Measurements from ENCODE around the gene TM9SF1.

TM9SF1 gene

DNA sequence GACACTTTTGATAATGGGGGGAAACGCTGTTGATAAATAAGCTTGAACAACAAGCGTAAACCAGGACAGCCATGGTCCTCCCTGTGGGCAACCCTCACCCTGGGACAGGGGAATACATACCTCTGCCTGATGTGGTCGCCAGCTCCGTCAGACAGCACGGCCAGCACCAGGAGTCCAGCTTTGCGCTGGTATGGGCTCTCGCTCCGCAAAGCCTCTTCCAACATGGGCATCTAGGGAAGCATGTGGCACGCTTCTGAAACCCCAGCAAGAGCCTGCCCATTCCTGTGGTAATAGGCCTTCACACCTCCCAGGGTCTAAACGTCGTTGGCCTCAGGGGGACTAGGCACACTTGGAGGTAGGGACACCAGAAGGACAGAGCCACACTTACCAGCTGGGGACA is 9.5 kb downstream of the TM9SF1 start:
- no peak overlapping the region for H3K4me3 ChIP-seq (replicated peaks; ENCODE audit: low read depth, low read length)
- DNase-seq (ENCODE audit: low read depth): no peak
- TF ChIP-seq, protein P1, sequence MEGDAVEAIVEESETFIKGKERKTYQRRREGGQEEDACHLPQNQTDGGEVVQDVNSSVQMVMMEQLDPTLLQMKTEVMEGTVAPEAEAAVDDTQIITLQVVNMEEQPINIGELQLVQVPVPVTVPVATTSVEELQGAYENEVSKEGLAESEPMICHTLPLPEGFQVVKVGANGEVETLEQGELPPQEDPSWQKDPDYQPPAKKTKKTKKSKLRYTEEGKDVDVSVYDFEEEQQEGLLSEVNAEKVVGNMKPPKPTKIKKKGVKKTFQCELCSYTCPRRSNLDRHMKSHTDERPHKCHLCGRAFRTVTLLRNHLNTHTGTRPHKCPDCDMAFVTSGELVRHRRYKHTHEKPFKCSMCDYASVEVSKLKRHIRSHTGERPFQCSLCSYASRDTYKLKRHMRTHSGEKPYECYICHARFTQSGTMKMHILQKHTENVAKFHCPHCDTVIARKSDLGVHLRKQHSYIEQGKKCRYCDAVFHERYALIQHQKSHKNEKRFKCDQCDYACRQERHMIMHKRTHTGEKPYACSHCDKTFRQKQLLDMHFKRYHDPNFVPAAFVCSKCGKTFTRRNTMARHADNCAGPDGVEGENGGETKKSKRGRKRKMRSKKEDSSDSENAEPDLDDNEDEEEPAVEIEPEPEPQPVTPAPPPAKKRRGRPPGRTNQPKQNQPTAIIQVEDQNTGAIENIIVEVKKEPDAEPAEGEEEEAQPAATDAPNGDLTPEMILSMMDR (IDR thresholded peaks at IDR 0.05; ENCODE audit: low read length, missing control alignments): no peak

DNA sequence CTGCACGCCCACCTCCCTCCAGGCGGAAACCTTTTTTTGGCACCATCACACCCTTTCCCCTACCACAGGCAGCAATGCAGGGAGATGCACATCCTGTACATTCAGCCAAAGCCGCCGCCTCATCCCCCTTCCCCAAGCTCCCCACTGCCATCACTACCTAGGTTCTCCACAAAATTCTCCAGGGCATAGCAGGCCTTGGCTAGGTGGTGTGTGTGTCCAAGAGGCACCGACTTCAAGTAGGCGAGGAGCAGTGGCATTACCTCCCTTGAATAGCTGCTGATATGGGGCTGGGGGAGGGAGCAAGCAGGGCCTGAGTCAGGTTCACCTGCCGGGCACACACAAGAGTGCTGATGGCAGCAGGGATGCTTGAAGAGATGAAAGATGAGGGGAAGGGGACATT is 10.2 kb downstream of the TM9SF1 start:
- H3K4me3 ChIP-seq (replicated peaks; ENCODE audit: low read depth, low read length): no peak overlapping the region
- TF ChIP-seq, protein P1 (IDR thresholded peaks at IDR 0.05; ENCODE audit: low read length, missing control alignments): no peak
- no peak for DNase-seq (ENCODE audit: low read depth)

DNA sequence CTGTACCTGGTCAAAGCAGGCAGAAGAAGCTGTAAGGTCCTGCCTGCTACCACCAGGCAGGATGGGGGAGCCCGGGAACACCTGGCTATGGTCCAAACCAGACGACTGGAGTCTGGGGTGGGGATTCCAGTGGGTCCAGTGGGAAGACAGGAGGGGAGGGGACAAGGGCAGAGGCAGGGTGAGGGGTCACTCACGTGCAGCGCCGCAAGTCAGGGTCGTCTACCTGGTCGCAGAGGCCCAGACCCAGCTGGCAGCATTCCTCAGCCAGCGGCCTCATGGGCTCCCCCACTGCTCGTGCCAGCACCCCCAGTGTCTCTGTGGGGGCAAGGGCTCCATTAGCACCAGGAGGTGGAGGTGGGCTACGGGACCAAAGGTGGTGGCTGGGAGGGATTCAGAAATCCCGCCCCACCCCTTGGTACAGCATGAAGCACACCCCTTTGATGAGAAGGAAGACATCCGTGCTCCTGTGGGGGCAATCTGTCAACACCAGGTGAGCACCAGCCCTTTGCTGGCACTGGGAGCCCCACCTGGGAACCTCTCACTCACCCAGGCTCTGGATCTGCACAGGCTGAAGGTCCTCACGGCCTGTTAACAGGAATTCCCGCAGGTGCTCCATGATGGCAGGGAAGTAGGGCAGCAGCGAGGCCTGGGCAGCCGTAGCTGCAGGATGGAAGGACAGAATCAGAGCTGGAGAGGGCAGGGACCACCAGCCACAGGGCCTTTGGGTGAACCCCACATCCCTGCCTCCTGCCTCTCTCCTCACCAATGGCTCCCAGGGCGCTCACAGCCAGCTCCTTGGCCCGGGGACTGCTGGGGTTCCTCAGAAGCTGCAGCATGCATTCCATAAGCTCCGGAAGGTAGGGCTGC is 10.9 kb downstream of the TM9SF1 start:
- H3K4me3 ChIP-seq (replicated peaks; ENCODE audit: low read depth, low read length): no peak overlapping the region
- no peak for DNase-seq (ENCODE audit: low read depth)
- TF ChIP-seq, protein P1 (IDR thresholded peaks at IDR 0.05; ENCODE audit: low read length, missing control alignments): no peak

DNA sequence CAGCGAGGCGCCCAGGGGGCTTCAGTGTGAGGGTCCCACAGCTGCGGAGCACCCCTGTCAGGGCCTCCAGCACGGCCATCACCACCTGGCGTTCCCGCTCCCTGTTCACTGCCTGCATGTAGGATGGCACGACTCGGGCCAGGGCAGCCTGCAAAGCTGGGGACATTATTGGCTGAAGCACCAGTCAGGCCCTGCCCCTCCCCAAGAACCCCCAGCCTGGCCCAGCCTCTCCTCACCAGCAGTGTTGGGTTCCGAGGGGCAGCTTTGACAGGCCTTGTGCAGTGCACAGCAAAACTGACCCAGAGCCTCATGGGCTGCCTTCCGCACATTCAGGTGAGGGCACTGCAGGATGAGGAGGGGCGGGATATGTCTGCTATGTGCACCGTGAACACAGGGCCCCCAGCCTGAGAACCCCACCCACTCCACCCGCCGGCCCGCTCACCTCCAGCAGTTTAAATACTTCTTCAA is 12.2 kb downstream of the TM9SF1 start:
- DNase-seq (ENCODE audit: low read depth): no peak
- TF ChIP-seq, protein P1 (IDR thresholded peaks at IDR 0.05; ENCODE audit: low read length, missing control alignments): no peak
- no peak overlapping the region for H3K4me3 ChIP-seq (replicated peaks; ENCODE audit: low read depth, low read length)

DNA sequence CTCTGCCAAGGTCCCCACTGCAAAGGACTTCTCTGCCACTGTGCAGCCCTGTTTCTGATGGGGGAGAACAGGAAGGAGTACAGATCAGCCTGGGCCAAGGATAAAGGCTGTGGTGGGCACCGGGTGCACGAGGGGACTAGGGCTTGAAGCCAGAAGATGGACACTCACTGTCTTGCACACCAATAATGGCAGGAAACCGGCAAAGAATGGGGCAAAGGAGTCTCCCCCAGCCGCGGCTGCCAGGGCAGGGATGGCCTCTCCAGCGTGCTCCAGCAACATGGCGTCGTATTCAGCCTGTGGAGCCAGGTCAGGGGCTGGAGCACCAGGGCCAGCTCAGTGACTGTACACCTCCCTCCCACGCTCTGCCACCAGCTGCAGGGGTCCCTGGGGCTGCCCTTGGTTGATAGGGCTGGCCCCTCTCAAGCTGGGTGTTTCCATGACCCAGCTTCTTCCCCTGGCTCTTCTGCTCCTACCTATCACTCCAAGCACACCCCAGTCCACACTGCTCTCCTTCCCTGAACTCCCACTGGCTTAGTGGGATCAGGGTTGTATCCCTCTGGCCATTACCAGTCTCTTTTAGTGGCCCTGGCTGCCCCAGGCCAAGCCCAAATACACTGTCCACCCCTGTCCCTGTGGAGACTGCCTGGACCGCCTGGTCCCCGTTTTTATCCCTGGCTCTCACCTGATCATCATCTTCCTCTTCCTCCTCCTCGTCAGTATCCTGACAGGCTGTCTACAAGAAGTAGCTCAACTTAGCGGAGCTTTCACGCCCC is 12.9 kb downstream of the TM9SF1 start:
- TF ChIP-seq, protein P1 (IDR thresholded peaks at IDR 0.05; ENCODE audit: low read length, missing control alignments): no peak
- DNase-seq (ENCODE audit: low read depth): no peak
- H3K4me3 ChIP-seq (replicated peaks; ENCODE audit: low read depth, low read length): no peak overlapping the region

DNA sequence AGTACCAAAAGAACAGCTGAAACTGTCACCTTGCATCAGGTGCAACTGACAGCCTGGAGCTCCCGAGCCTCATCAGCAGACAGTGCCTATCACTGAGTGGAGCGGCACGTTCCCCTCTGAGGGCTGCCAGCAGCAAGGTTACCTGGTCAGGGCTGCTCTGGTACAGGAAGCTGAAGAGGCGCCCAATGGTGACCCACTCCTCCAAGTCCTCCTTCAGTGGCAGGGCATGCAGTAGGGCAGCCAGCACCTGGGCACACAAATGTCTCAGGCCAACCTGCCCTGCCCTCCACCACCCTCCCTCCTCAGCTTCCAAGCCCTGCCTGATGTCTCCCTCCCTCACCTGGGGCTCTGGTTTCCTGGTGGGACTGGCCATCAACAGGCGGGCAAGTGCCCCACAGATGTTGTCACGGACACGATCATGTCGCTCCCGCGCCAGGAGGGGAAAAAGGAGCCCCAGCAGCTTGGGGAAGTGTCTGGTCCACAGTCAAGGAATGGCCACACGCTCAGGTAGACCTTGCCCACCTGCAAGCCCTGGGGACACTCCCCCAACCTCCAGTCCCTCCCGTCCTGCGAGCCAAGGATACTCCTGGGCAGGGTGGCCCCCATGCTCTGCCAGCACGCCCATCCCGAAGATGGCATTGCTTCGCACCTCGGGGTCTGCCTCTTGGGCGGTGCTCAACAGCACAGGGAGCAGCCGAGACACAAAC is 13.7 kb downstream of the TM9SF1 start:
- no peak for DNase-seq (ENCODE audit: low read depth)
- TF ChIP-seq, protein P1 (IDR thresholded peaks at IDR 0.05; ENCODE audit: low read length, missing control alignments): no peak
- H3K4me3 ChIP-seq (replicated peaks; ENCODE audit: low read depth, low read length): no peak overlapping the region

Measured in fibroblast of pulmonary artery (primary cell).